DND-41 (cell line): ENCODE results near the gene DOCK4.

Experiments used
- CTCF ChIP-seq: IDR thresholded peaks from 2 replicates; pipeline ENCODE4 v1.5.1; 2012; ENCODE audit warnings: borderline replicate concordance, low read length, moderate library complexity, mild to moderate bottlenecking; ENCODE audit not compliant: poor library complexity, severe bottlenecking; ENCODE audit errors: extremely low read depth
- EZH2 ChIP-seq: IDR thresholded peaks from 3 replicates; pipeline ENCODE4 v1.6.1; 2012; ENCODE audit warnings: borderline replicate concordance, low read depth, mild to moderate bottlenecking, moderate library complexity, low read length, inconsistent platforms; ENCODE audit not compliant: severe bottlenecking

GRCh38 chr7:111815354-111815753 lies 390.8 kb downstream of the DOCK4 start:
- no peak for TF ChIP-seq EZH2
- no peak for TF ChIP-seq CTCF
